GM06990 (cell line): ENCODE measurements around the gene TMEM156.
"Not testable (repeated sequence)": the region's sequence is repeated elsewhere in the genome, so short reads cannot be mapped to it uniquely, and the experiment has no call there.

ENCODE experiments used
- DNase-seq: peaks from one replicate; pipeline ENCODE4 v3.0.0-alpha.2; 2011; ENCODE audit not compliant: insufficient read length; ENCODE audit errors: extremely low read depth
- H3K27me3 ChIP-seq: replicated peaks from 2 replicates; pipeline ENCODE4 v1.6.0; 2011; ENCODE audit warnings: low read length; ENCODE audit not compliant: control insufficient read depth, insufficient read depth
- H3K36me3 ChIP-seq: 2 replicates; pipeline ENCODE4 v1.5.1; 2011; ENCODE audit warnings: low read length; ENCODE audit not compliant: control insufficient read depth, insufficient read depth
- H3K4me3 ChIP-seq: replicated peaks from 2 replicates; pipeline ENCODE4 v1.5.1; 2011; ENCODE audit warnings: low read depth, mild to moderate bottlenecking, control low read depth, low read length
- TF ChIP-seq, protein P1 (sequence below): IDR thresholded peaks from 2 replicates; pipeline ENCODE4 v1.5.1; 2011; ENCODE audit warnings: low read length, control low read depth, mild to moderate bottlenecking, inconsistent platforms; ENCODE audit not compliant: insufficient read depth, poor library complexity, severe bottlenecking

Gene TMEM156

GRCh38 chr4:38990241-38990640 lies 42.0 kb downstream of the TMEM156 start:
- Histone ChIP-seq H3K36me3 (peaks cover 7% of the 10 kb centered on the region), H3K27me3 (no peaks in the 10 kb centered on the region), H3K4me3 (no peak overlapping the region)
- TF ChIP-seq, protein P1, sequence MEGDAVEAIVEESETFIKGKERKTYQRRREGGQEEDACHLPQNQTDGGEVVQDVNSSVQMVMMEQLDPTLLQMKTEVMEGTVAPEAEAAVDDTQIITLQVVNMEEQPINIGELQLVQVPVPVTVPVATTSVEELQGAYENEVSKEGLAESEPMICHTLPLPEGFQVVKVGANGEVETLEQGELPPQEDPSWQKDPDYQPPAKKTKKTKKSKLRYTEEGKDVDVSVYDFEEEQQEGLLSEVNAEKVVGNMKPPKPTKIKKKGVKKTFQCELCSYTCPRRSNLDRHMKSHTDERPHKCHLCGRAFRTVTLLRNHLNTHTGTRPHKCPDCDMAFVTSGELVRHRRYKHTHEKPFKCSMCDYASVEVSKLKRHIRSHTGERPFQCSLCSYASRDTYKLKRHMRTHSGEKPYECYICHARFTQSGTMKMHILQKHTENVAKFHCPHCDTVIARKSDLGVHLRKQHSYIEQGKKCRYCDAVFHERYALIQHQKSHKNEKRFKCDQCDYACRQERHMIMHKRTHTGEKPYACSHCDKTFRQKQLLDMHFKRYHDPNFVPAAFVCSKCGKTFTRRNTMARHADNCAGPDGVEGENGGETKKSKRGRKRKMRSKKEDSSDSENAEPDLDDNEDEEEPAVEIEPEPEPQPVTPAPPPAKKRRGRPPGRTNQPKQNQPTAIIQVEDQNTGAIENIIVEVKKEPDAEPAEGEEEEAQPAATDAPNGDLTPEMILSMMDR = no peak
- no peak for DNase-seq

- H3K36me3 ChIP-seq = peaks cover 4% of the 10 kb centered on the region
- H3K27me3 ChIP-seq = no peaks in the 10 kb centered on the region
- DNase-seq = no peak
- H3K4me3 ChIP-seq = no peak overlapping the region
- TF ChIP-seq, protein P1 = no peak
Observed at GRCh38 chr4:38989487-38989886, 42.7 kb downstream of the TMEM156 start.

DNA sequence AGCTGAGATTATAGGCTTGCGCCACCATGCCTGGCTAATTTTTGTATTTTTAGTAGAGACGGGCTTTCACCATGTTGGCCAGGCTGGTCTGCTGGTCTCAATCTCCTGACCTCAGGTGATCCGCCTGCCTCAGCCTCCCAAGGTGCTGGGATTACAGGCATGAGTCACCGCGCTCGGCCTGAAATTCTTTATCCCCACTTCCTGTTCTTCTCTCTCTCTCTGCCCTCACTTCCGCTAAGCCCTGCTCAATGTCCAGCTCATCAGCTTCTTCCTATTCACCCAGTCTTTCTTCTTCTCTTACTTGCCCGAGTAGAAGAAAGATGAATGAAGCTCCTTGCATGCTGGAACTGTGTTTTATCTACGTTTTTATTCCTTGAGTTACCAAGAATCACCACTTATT lies 43.9 kb downstream of the TMEM156 start:
- H3K36me3 ChIP-seq, DNase-seq, H3K4me3 ChIP-seq, H3K27me3 ChIP-seq: not testable (repeated sequence)

DNA sequence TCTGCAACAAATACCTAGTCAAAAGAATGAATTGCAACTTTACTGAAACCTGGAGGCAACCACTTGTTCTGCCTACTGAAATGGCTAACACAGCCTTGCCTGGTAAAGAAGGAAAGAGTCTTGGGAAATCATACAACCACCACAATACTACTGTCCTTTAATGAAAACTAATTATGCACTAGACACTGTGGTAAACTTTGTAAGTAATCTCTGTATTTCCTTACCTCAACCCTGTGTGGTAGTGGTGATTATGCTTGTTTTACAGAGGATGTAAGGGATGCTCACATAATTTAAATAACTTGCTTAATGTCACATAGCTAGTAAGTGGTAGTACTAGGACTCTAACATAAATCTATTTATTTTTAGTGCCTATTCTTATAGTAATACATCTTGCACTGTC lies 44.7 kb downstream of the TMEM156 start:
- DNase-seq = peak; percentile 21
- Histone ChIP-seq H3K27me3 (no peaks in the 10 kb centered on the region), H3K36me3 (peaks cover 13% of the 10 kb centered on the region), H3K4me3 (no peak overlapping the region)
- TF ChIP-seq, protein P1 = no peak

DNA sequence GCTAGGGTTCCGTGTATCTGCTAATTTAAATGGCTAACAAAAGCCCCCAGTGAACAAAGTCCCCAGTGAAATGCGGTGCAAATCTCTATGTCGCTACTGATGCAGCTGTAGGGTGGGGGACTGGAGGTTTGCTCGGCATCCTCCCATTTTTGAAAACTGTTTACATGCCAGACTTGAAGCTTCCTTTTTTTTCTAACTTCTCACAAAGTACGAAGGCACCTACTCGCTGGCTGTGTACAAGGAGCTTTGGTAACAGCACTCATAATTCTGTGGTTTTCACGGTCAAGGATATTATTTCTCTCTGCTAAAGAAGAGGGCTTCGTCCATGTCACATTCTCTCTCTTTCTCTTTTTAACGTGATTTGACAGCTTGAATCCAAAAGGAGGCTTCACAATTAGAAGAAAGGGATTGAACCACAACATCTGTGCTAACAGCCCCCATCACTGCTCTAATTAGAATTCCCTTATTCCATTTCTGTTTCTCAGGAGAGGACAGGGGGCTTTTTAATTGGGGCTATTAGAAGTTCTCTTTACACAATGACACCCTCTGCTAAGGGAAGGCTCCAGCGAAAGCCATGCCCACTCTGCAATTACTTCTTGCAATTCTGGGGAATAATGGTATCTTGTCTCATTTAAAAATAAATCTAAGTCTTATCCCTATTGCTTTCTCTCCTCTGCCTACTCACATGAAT lies 46.7 kb downstream of the TMEM156 start:
- Histone ChIP-seq H3K4me3 (no peak overlapping the region), H3K27me3 (no peaks in the 10 kb centered on the region), H3K36me3 (peaks cover 15% of the 10 kb centered on the region)
- no peak for DNase-seq
- TF ChIP-seq, protein P1 = no peak

DNA sequence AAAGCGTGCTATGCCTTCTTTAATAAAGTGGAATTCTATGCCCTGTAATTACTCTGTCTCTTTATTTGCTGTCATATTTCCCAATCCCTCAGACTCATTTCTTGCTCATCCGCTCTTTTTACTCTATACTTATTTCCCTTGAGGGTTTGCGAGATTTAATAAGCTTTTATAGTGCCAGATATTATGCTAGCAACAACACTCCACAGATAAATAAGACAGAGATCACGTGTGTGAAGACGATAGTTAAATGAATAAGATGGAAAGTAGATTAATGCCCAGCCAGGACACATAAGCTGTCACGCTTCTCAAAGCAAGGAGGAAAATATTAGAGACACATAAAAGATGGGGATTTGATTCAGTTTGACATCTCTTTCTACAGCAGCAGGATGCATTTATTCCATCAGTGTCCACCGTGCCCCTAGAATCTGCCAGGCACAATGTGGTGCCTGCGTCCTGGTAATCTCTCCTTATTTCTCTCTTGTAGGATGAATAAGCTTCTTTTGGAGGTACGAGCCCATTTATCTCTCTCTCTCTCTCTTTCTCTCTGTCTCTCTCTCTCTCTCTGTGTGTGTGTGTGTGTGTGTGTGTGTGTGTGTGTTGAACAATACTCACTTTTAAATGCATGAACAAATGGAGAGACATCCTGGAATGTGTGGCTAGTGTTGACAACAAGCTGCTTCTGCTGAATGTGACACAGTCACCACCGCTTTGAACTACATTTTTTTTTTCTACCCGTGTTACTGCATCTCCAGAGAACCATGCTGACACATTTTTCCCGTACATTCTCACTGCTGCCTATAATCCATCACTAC lies 48.2 kb downstream of the TMEM156 start:
- H3K4me3 ChIP-seq = no peak overlapping the region
- TF ChIP-seq, protein P1 = no peak
- no peaks in the 10 kb centered on the region for H3K27me3 ChIP-seq
- peaks cover 17% of the 10 kb centered on the region for H3K36me3 ChIP-seq
- DNase-seq = no peak
